Fibroblast of gingiva (primary cell): ENCODE results near the gene FOCAD.
A peak's percentile ranks its signal among the peaks of the same experiment; 100 is the strongest.
"Not testable (repeated sequence)": the region's sequence is repeated elsewhere in the genome, so short reads cannot be mapped to it uniquely, and the experiment has no call there.

ENCODE experiments used
- DNase-seq: peaks from one replicate; pipeline ENCODE4 v3.0.0-alpha.2; 2011; ENCODE audit warnings: low read depth

Gene FOCAD

GRCh38 chr9:20684035-20684874, at the start of gene FOCAD:
Gene FOCAD, plus strand, starts transcription at chr9:20684259. Its CDS starts 31,095 bp downstream, at chr9:20715354.
- DNase-seq = peak; percentile 93

- no peak for DNase-seq
Measured at GRCh38 chr9:20634895-20635294, 49.2 kb upstream of the FOCAD start.

DNA sequence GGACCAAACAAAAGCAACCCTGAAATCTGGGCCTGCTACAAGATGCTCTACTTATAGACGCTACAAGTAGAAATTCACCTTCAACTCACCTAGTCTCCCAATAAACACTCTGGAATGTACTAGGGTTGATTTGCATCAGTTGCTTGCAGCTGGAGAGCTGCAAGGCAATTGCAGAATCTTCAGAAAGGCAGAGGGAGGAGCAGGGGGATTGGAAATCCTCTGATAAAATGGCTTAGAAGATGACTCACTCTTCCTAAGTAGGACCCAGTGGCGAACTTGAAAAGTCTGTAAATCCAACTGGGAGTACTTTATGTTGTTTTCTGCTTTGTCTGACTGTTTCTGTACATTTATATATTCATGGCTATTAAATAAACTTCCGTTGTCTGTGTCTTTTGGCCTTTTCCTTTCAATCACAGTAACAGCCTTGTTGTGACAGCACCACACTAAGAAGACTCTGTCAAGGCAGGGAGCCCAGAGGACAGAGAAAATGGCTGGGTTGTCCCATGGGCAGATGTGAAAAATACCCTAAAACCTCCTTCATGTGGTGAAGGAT, 47.1 kb upstream of the FOCAD start:
- DNase-seq = no peak

DNA sequence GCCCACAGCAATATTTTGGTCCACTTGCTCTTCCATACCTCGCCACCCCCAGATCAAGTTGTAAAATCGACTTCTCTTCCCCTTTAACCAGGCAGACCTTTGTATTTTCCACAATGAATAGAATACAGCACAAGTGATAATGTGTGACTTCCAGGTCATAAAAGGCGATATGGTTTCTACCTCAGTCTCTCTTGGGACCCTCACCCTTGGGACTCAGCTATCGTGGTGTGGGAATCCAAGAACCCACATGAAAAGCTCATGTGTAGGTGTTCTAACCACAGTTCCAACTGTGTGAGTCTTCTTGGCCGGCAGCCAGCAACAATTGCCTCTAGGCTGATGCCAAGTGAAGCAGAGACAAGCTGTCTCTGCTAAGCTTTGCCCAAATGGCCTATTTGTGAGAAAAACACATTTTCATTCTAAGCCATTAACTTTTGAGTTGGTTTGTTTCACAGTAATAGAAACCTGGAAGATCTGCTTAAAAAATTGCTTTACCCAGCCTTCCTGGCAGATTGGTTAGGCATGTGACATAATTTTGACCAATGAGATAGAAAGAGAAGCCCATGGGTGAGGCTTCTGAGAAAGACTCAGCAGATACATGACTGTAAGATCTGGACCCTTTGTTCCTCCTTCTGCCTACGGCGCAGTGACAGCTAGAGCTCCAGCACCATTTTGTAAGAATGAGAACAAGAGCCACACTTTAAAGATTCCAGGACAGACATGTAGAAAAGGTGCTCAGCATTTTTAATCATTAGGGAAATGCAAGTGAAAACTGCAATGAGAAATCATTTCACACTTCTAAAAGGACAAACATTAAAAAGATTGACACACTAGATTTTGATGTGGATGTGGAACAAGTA, 43.5 kb upstream of the FOCAD start:
- no peak for DNase-seq

GRCh38 chr9:20642045-20642444, 42.0 kb upstream of the FOCAD start:
- DNase-seq = no peak

- DNase-seq = no peak
Measured at GRCh38 chr9:20643660-20644059, 40.4 kb upstream of the FOCAD start.

DNA sequence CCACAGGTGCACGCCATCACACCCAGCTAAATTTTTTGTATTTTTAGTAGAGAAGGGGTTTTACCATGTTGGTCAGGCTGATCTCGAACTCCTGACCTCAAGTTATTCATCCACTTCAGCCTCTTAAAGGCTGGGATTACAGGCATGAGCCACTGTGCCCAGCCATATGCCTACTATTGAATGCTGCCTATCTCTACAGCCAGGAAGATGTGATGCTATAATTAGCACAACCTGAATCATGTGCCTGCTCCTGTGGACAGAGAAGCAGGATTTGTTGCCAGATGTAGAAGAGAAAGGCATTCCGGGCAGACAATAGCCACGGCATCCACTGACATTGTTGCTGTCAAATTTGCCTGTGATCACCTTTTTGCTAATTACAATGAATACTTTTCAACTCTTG, 37.4 kb upstream of the FOCAD start:
- DNase-seq = no peak

- DNase-seq = no peak
Measured at GRCh38 chr9:20649381-20649780, 34.7 kb upstream of the FOCAD start.

DNA sequence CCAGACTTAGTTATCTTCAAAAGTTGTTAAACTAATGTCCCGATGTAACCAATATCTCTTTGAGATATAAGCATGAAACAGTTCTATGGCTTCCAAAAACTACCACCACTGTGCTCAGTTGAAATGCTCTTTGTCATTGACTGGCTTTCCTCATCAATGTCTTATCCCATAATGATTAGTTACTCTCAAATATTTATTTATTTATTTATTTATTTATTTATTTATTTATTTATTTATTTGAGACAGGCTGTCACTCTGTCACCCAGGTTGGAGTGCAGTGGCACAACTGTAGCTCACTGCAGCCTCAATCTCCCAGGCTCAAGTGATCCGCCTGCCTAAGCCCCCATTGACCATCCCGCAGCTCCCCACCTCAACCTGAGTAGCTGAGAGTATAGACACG, 33.7 kb upstream of the FOCAD start:
- no peak for DNase-seq

- DNase-seq = no peak
Measured at GRCh38 chr9:20650750-20651299, 33.2 kb upstream of the FOCAD start.

DNA sequence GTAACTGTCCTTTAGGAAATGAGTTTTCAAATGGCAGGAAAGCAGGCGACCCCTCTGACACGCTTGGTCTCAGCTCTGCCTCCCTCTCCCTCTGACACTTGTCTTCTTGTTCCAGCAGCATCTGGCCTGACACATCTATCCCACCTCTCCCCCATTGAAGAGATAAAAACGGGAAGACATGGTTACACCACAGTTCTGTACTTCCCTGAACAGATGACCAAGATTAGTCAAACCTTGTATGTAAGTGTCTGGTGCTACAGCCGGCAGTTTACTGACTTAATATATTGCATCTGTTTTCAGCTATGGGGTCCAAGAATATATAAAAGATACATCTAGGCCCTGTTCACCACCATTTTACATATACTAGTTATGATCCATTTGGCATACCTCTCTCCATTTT, 32.1 kb upstream of the FOCAD start:
- no peak for DNase-seq

DNA sequence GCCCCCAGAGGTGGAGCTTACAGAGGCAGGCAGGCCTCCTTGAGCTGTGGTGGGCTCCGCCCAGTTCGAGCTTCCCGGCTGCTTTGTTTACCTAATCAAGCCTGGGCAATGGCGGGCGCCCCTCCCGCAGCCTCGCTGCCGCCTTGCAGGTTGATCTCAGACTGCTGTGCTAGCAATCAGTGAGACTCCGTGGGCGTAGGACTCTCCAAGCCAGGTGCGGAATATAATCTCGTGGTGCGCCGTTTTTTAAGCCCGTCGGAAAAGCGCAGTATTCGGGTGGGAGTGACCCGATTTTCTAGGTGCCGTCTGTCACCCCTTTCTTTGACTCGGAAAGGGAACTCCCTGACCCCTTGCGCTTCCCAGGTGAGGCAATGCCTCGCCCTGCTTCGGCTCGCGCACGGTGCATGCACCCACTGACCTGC, 25.8 kb upstream of the FOCAD start:
- DNase-seq = not testable (repeated sequence)

- DNase-seq = no peak
Measured at GRCh38 chr9:20658677-20659473, 25.2 kb upstream of the FOCAD start.

GRCh38 chr9:20659474-20659967, 24.5 kb upstream of the FOCAD start:
- DNase-seq = no peak

DNA sequence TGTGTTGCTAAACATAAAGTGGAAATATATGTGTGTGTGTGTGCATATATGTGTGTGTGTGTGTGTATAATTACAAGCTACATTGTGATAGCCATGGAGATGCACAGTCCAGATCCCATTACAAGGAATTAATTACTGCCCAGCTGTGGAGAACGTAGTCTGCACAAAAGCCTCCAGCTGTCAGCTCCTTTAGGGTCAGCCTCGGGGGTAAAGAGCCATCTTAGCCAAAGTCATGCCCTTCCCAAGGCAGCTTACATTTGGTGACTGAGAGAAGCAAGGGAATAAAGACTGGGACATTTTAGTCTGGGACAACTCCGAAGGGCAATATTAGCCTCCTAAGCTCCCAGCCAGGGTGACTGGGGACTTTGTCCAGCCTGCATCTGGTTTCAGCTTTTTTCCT, 21.9 kb upstream of the FOCAD start:
- no peak for DNase-seq

GRCh38 chr9:20663133-20663532, 20.9 kb upstream of the FOCAD start:
- no peak for DNase-seq

GRCh38 chr9:20664501-20664900, 19.6 kb upstream of the FOCAD start:
- no peak for DNase-seq

DNA sequence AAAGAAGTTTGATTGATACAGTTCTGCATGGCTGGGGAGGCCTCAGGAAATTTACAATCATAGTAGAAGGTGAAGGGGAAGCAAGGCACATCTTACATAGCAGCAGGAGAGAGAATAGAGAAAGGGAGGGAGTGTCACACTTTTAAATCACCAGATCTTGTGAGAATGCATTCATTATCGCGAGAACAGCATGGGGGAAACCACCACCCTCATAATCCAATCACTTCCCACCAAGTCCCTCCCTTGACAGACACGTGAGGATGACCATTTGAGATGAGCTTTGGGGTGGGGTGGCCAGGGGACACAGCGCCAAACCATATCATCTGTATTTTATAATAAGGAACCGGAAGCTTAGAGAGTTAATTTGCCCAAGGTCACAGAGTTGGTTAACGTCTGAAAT, 13.7 kb upstream of the FOCAD start:
- no peak for DNase-seq

DNA sequence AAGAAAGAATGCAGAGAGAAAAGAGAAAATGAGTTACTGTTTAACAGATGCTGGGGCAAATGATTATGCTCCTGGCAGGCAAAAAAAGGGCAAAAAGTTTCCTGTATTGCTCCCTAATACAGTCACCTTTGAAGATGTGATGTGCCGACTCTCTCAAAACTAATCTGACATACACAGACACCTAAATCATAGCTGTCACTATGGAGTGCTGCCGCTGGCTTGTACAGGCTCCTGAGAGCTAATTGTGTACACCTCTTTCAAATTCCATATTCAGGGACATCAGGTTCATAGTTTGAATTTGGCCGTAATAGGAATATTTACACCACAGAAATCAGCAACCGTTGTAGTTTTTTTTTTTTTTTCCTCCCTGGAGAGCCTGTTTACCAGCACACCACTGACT, 12.4 kb upstream of the FOCAD start:
- no peak for DNase-seq

DNA sequence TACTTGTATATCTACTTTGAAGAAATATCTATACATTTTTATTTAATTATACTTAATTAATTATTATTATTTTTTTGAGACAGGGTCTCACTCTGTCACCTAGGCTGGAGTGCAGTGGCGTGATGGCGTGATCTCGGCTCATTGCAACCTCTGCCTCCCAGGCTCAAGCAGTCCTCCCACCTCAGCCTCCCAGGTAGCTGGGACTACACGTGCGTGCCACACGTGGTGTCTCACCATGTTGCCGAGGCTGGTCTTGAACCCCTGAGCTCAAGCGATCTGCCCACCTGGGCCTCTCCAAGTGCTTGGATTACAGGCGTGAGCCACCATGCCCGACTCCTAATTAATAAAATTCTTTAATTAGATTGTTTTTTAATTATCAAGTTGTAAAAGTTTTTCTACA, 10.5 kb upstream of the FOCAD start:
- not testable (repeated sequence) for DNase-seq

GRCh38 chr9:20681467-20681866, 2.6 kb upstream of the FOCAD start:
- DNase-seq = no peak
